ENCODE results near the gene SPDYE17.
"Not testable (repeated sequence)": the region's sequence is repeated elsewhere in the genome, so short reads cannot be mapped to it uniquely, and the experiment has no call there.

The SPDYE17 gene

DNA sequence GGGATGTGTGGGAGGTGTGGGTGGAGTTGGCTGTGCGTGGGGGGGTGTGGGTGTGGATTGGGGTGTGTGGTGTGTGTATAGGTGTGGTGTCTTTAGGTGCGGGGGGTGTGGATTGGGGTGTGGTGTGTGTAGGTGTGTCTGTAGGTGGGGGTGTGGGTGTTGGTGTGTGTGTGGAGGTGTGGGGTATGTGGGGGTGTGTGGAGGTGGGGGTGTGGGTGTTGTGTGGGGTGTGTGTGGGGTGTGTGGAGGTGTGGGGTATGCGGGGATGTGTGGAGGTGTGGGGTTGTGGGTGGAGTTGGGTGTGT is 33.9 kb downstream of the SPDYE17 start:
- no peak for DNase-seq

DNA sequence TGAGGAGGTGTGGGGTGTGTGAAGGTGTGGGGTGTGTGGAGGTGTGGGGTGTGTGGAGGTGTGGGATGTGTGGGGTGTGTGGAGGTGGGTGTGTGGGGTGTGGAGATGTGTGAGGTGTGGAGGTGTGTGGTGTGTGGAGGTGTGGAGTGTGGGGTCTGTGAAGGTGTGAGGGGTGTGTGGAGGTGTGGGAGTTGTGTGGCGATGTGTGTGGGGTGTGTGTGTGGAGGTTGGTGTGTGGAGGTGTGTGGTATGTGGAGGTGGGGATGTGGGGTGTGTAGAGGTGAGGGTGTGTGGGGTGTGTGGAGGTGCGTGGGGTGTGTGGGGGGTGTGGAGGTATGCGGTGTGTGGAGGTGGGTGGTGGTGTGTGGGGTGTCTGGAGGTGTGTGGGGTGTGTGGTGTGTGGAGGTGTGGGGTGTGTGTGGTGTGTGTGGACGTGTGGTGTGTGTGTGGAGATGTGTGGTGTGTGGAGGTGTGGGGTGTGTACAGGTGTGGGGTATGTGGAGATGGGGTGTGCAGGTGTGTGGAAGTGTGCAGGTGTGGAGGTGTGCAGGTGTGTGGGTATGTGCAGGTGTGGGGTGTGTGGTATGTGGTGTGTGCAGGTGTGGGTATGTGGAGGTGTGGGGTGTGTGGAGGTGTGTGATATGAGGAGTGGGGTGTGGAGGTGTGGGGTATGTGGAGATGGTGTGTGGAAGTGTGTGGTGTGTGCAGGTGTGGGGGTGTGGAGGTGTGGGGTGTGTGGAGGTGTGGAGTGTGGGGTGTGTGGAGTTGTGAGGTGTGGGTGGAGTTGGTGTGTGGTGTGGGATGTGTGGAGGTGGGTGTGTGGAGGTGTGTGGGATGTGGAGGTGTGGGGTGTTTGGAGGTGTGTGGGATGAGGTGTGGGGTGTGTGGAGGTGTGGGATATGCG is 34.5 kb downstream of the SPDYE17 start:
- no peak for DNase-seq

DNA sequence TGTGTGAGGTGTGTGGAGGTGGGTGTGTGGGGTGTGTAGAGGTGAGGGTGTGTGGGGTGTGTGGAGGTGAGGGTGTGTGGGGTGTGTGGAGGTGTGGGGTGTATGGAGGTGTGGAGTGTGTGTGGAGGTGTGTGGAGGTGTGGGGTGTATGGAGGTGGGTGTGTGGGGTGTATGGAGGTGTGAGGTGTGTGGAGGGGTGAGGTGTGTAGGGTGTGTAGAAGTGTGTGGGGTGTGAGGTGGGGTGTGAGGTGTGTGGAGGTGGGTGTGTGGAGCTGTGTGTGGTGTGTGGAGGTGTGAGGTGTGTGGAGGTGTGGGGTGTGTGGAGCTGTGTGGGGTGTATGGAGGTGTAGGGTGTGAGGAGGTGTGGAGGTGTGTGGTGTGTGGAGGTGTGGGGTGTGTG is 35.2 kb downstream of the SPDYE17 start:
- not testable (repeated sequence) for DNase-seq

DNA sequence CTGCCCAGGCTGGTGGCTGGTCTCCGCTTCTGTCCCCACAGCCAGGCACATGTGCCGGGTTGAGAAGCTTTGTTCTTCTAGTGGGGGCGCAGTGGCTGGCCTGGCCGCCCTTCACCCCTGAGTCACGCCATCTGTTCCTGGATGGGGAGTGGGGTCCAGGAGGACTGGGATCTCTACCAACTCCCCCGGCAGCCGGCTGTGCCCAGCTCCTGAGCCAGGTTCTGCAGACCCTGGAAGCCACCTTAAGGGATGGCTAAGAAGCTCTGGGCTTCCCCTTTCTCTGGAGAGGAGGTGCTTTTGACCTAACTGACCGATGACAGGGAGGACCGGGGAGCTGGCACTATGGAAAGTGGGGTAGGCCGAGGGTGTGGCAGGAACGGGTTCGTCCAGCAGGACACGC is 37.9 kb downstream of the SPDYE17 start:
- DNase-seq: not testable (repeated sequence)

DNA sequence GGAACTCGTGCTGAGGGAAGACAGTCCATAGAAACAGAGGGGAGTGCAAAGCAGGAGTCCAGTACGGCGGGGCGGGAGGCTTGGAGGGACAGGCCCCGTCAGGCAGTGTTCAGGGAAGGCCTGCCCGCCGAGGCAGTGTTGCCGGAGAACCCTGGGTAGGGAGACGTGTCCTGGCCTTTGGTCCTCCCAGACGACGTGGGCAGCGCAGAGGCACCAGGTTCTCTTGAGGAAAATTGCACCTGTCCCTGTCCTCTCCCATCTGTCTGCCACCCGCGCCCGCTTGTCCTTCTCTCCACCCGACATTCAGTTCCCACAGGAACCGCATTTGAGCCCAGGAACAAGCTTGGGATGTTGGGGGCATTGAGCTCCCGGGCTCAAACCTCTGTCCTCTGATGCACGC is 38.3 kb downstream of the SPDYE17 start:
- not testable (repeated sequence) for DNase-seq

DNA sequence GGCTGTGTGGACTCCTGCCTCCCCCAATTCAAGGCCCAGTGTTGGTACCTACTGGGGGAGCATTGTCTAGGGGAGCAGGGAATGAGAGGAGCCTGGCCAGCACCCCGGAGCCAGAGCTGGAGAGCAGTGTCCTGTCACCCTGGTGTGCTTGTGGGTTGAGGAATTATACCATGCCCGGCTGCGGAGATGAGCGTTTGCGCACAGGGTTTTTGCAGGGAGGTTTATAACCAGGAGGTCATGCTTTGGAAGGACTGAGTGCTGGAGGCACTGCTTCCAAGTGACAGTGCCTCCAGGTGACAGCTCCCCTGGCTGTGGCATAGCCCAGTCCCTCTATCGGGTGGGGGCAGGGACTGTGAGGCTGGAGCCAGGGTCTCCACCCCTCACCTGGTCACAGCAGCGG is 39.3 kb downstream of the SPDYE17 start:
- DNase-seq: not testable (repeated sequence)

DNA sequence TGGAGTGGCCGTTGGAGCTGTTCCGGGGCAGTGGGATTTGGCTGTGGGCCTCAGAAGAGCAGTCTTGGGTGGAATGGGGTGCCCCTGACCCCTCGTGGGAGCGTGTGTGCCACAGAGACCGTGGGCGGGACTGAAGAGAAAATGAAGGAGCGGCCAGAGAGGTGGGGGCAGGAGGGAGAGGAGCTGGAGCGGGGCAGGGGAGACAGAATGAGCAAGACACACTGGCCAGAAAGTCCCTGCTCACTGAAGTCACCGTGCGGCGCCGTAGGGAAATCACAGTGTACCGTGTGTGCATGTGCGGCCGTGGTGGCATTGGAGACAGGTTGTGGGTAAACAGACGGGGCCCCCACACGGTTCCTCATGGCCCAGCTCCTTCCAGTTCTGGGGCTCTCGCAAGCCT is 40.0 kb downstream of the SPDYE17 start:
- DNase-seq: not testable (repeated sequence)

DNA sequence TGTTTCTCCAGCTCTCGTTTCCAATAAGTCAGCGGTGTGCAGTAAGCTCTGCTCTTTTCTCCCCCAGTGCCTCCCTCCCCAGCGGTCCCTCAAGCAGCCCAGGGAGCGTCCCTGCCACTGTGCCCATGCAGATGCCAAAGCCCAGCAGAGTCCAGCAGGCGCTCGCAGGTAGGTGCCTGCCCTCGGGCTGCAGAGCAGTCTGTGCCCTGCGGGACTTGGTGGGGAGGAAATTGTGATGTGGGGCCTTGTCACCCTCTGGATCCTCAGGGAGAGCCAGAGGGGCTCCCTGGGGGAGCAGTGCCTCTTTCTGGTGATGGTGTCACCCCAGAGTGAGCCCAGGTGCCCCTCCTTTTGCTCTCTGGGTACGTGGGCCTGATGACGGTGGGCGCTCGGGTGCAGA is 42.0 kb downstream of the SPDYE17 start:
- DNase-seq: not testable (repeated sequence)

DNA sequence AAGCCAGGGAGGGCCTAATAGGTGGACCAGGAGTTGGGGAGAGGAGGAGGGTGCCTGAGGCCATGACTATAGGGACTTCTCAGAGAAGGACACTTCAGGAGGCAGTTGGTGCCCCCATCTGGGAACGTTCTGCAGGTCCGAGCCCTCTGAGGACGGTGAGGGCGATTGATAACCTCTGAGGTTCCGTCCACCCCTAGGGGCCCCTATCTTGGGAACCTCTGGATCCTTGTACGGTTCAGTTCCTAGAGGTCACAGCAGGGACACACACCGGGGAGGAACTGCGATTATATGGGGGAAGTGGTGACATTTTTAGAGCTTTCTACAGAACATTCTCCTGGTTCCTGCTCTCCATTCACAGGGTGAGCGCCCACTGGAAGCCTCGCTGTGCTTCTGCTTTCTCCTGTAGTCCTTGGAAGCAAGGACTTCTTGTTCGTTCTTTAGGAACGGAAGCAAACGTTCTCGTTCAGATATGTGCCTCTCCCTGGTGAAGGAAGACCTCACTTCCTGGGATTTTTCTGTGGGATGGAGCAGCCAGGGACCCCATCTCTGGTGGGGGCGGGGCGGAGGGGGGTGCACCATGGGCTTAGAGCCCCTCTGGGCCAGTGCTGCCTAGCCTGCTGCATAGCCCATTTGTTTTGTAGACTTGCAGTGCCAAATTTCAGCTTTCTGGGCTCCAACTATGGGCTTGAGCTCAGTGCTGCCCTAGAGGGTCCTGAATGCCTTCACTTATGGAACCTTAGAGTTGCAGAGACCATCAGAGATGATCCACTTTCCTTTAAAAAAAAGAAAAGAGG is 46.0 kb downstream of the SPDYE17 start:
- not testable (repeated sequence) for DNase-seq

DNA sequence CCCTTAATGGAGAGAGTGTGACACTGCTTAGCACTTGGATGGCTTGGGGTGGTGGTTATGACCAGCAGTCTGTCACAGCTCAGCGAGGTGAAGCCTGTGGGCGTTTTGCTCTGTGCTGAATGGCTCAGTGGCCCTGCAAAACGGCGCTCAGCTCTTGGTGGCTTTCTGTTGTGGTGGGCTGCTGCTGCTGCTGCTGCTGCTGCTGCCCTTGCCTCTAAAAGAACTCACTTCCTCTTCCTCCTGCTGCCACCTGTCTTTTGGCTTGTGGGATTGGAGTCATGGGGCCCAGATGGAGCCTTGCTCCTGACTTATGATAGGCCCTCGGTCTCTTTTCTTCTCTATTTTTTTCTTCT is 47.4 kb downstream of the SPDYE17 start:
- not testable (repeated sequence) for DNase-seq

DNA sequence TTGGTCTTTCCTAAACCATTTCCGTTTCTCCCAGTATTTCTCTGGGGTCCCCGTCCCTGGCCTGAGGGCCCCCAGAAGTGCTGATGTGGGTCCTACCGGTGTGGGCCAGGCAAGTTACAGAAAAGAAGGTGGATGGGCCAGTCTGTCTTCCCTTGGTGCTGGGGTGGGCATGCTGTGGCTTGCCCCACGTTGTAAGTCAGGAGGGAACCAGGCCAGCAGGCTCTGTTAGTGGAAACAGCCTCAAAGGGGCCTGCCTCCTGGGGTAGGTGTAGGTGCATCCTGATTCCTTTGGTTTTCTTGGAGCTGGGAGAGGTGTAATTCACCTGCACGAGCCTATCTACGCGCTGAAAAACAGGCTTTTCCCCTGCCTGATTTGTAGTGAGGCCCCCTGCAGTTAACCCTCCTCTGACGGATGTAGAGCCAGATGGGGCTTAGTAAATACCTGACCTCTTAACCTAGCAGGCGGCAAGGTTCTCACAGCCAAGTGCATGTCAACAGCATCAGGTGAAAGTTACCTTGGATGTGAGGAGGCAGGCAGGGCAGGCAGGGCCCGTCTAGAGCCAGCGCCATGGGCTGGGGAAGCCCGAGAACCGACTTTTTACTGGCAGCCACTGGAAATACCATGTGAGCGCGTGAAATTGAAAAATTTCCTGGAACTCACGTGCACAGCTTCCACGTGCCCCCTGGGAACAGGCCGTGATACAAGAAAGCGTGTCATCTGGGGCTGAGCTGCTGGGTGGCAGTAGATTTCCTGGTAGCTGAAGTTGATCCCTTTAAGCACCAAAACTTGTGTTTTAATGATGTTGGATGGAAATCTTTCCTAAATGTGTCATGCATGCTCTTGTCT is 48.0 kb downstream of the SPDYE17 start:
- DNase-seq: not testable (repeated sequence)

DNA sequence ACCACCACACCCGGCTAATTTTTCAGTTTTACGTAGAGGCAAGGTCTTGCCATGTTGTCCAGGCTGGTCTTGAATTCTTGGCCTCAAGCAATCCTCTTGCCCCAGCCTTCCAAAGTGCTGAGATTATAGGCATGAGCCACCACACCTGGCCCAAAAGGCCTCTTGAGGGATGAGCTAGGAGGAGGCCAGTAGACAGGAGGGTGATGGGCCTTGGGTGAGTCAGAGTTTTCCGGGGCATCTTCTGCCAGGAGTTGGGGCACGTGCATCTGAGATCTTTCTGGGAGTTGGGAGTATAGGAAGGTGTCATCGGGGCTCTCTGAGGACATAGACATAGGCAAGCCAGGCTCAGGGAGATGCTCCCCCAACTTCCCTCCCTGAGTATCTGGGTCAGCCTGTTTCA is 48.8 kb downstream of the SPDYE17 start:
- DNase-seq: not testable (repeated sequence)

DNA sequence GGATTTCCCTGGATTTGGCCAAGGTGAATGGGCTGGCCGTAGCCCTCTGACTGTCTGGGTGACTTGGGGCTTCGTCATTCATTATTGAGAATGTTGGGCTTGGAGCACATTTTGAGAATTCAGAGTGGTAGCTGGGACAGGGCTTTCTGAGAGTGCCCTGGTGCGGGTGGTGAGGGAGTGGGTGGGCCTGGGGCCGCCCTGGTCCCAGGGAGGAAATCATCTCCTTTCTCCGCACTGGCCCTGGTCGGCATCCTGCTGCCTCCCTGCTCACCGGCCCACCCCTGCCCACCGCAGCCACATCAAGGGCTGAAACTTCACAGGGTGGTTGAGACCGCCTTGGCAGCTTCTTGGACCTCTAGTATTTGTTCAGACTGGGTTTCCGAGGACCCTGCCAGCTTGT is 49.7 kb downstream of the SPDYE17 start:
- not testable (repeated sequence) for DNase-seq

DNA sequence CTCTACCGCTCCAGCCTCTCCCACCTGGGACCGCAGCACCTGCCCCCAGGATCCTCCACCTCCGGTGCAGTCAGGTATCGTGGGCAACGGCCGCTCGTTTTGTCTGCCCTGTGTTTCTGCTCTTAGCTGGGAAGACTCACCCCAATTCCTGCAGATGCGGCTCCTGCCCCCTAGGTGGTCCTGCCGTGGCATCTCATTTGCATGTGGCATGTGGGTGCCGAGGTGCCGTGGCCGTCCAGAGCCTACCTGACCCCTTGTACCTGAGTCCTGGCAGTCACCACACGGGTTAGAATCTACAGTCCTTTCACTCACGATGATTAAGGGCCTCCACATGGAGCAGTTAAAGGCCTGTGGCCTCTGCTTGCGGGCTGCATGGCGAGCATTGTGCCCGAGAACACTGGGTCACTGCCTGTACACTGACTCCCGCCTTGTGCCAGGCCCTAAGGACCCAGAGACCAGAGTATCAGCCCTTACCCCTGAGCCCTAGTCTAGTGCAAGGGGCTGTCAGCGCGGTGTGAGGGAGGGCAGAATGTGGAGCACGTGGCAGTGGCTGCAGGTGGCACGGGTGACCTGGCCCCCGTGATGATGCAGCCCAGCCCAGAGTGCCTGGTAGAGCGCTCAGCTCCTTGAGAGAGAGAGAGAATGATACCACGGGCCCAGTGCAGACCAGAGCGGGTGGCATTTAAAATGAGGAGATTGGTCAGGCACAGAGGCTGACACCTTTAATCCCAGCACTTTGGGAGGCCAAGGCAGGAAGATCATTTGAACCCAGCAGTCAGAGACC is 50.8 kb downstream of the SPDYE17 start:
- DNase-seq: not testable (repeated sequence)

DNA sequence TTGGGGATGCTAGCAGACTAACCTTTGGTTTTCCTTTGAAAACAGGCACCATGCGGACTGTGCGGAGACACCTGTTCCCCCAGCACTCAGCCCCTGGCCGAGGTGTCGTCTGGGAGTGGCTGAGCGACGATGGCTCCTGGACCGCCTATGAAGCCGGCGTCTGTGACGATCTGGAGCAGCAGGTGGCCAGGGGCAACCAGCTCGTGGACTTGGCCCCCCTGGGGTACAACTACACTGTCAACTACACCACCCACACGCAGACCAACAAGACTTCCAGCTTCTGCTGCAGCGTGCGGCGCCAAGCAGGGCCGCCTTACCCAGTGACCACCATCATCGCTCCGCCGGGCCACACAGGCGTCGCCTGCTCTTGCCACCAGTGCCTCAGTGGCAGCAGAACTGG is 51.6 kb downstream of the SPDYE17 start:
- not testable (repeated sequence) for DNase-seq

DNA sequence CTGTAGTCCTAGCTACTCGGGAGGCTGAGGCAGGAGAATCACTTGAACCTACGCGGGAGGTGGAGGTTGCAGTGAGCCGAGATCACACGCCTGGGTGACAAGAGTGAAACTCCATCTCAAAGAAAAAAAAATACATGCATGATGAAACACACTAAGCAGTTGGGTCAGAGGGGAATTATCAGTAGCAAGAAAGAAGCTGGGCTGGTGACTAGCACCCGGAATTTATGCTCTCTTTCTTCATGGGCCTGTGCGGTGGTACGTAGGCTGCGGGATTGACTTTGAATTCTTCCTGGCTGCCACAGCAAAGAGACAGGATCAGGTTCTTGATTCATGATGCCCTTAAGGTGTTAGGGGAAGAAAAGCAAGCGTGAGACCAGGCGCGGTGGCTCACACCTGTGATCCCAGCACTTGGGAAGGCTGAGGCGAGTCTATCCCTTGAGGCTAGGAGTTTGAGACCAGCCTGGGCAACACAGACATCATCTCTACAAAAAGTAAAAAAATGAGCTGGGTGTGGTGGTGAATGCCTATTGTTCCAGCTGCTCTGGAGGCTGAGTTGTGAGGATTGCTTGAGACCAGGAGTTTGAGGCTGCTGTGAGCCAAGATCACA is 54.3 kb downstream of the SPDYE17 start:
- DNase-seq: not testable (repeated sequence)

DNA sequence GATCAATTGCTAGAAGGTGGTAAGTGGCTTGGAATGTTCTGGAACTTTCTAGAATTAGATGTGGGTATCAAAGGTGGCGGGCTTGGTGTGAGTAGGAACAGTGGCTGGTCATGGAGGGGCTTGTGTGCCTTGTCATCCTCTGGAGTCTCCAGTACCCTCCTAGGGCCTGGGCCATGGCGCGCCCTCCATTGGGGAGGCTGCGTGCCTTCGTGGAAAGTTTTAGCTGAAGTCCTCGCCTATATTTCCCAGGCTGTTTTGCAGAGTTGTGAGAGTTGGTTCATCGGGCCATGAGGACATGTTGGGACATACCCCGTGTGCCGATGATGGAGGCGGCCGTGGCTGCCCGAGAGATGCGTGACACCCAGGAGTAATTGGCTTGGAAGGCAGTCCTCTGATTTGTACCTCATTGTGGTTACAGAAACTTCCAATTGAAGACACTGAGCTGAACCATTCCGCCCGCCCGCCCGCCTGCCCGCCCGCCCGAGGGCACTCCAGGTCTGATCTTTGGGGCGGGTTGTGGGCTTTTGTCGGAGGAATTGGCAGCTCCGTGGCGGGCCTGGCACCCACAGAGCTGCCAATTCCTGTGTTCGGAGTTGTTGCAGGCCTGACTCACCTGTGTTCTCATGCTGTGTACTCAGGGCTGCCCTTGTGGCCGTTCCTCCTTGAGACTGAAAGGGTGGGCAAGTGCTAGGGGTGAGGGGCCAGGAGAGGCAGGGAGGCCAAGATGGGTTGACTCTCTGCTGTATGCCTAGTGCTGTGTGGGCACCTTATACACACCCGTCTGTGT is 57.2 kb downstream of the SPDYE17 start:
- DNase-seq: not testable (repeated sequence)

DNA sequence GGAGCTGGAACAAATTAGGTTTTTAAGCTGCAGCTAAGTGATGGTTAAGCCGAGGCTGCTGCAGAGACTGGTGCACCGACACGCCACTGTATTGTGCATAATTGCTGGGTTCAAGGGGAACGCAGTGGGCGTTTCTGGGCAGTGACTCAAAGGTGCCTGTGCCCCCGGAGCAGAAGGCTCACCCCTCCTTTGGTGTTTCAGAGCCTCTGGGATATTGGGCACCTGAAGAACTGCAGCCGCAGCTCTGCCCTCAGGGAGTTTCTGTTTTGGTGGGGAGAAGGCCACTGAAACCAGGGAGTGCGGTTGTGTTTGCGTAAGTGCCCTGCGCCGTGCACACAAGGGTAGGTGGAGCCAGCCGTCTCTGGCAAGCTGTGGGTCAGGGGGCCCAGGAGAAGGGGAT is 57.8 kb downstream of the SPDYE17 start:
- not testable (repeated sequence) for DNase-seq

DNA sequence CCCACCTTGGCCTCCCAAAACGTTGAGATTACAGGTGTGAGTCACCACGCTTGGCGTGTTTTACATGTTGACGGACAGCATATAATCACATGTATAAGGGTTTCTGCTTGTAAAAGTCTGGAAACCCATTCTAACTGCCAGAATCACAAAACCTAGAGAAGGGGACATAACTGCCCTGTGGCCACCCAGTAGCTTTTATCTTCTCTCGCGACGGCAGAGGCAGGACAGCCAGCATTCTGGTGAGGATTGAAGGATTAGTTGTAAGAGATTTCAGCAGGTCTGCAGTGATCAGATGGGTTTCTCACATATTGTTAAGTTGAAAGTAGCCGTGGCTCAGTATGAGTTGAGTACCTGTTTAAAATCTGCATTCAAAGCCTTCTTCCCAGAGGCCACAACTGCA is 59.8 kb downstream of the SPDYE17 start:
- not testable (repeated sequence) for DNase-seq

All from T-helper 9 cell (primary cell).